GM19468 (cell line): Measurements from ENCODE around the gene LRMDA.

Experiments
- ATAC-seq: cut with Tn5 transposase; IDR thresholded peaks from one replicate; pipeline ENCODE4 v1.9.1; 2021; ENCODE audit warnings: mild to moderate bottlenecking, moderate library complexity, moderate number of reproducible peaks; ENCODE audit not compliant: unreplicated experiment; ENCODE audit errors: extremely low read depth

LRMDA gene

GRCh38 chr10:75776738-75777504 is 345.5 kb downstream of the LRMDA start:
- ATAC-seq, result no peak

GRCh38 chr10:75778665-75779064 is 347.2 kb downstream of the LRMDA start:
- ATAC-seq, result no peak

- ATAC-seq, result no peak
These were observed 347.9 kb downstream of the LRMDA start for GRCh38 chr10:75779276-75779675.

GRCh38 chr10:75782463-75783248 is 351.2 kb downstream of the LRMDA start:
- ATAC-seq, result no peak

- ATAC-seq, result no peak
These were observed 357.2 kb downstream of the LRMDA start for GRCh38 chr10:75788394-75789205.

GRCh38 chr10:75793848-75794247 is 362.4 kb downstream of the LRMDA start:
- ATAC-seq, result no peak

GRCh38 chr10:75801121-75801520 is 369.7 kb downstream of the LRMDA start:
- ATAC-seq, result no peak

GRCh38 chr10:75801661-75802060 is 370.2 kb downstream of the LRMDA start:
- no peak for ATAC-seq

GRCh38 chr10:75803121-75803520 is 371.7 kb downstream of the LRMDA start:
- ATAC-seq, result no peak

- no peak for ATAC-seq
These were observed 372.6 kb downstream of the LRMDA start for GRCh38 chr10:75803816-75804552.

- no peak for ATAC-seq
These were observed 374.8 kb downstream of the LRMDA start for GRCh38 chr10:75806186-75806585.

- no peak for ATAC-seq
These were observed 376.0 kb downstream of the LRMDA start for GRCh38 chr10:75807456-75807855.

GRCh38 chr10:75809003-75809402 is 377.6 kb downstream of the LRMDA start:
- ATAC-seq, result no peak

- no peak for ATAC-seq
These were observed 382.6 kb downstream of the LRMDA start for GRCh38 chr10:75814014-75814413.

- no peak for ATAC-seq
These were observed 383.6 kb downstream of the LRMDA start for GRCh38 chr10:75815066-75815465.

GRCh38 chr10:75817198-75817597 is 385.8 kb downstream of the LRMDA start:
- ATAC-seq, result no peak

GRCh38 chr10:75818552-75818951 is 387.1 kb downstream of the LRMDA start:
- ATAC-seq, result no peak

- no peak for ATAC-seq
These were observed 393.8 kb downstream of the LRMDA start for GRCh38 chr10:75825235-75825634.

- ATAC-seq, result no peak
These were observed 394.2 kb downstream of the LRMDA start for GRCh38 chr10:75825661-75826060.

- ATAC-seq, result no peak
These were observed 395.4 kb downstream of the LRMDA start for GRCh38 chr10:75826846-75827245.
